ENCODE measurements around the gene TEFM.
"Not testable (repeated sequence)": the region's sequence is repeated elsewhere in the genome, so short reads cannot be mapped to it uniquely, and the experiment has no call there.

Gene TEFM

DNA sequence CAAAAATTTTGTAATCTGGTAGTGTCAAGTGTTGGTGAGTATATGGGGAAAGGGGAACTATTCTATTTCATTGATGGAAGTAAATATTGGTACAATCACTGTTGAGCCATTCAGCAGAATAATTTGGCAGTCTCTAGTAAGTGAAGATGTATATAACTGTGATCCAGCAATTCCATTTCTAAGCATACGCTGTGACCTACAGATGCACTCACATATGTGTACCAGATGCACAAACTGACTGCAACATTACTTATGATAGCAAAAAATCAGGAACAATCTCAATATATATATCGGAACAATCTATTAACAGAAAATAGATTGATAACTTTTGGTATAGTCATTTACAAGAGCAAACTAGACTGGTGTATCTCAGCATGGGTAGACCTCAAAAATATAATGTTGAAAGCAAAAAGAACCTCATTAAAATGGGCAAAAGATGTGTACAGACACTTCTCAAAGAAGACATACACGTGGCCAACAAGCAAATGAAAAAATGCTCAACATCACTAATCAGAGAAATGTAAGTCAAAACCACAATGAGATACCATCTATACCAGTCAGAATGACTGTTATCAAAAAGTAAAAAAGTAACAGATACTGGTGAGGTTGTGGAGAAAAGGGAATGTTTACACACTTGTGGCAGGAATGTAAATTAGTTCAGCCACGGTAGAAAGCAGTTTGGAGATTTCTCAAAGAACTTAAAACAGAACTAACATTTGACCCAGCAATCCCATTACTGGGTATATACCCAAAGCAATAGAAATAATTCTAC is 36.5 kb upstream of the TEFM start:
- TF ChIP-seq, protein P1, sequence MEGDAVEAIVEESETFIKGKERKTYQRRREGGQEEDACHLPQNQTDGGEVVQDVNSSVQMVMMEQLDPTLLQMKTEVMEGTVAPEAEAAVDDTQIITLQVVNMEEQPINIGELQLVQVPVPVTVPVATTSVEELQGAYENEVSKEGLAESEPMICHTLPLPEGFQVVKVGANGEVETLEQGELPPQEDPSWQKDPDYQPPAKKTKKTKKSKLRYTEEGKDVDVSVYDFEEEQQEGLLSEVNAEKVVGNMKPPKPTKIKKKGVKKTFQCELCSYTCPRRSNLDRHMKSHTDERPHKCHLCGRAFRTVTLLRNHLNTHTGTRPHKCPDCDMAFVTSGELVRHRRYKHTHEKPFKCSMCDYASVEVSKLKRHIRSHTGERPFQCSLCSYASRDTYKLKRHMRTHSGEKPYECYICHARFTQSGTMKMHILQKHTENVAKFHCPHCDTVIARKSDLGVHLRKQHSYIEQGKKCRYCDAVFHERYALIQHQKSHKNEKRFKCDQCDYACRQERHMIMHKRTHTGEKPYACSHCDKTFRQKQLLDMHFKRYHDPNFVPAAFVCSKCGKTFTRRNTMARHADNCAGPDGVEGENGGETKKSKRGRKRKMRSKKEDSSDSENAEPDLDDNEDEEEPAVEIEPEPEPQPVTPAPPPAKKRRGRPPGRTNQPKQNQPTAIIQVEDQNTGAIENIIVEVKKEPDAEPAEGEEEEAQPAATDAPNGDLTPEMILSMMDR (IDR thresholded peaks at IDR 0.05; ENCODE audit: low read length, missing control alignments), result no peak
- no peak overlapping the region for H3K4me3 ChIP-seq (replicated peaks; ENCODE audit: low read depth, low read length)
- no peak for DNase-seq (ENCODE audit: low read depth)

DNA sequence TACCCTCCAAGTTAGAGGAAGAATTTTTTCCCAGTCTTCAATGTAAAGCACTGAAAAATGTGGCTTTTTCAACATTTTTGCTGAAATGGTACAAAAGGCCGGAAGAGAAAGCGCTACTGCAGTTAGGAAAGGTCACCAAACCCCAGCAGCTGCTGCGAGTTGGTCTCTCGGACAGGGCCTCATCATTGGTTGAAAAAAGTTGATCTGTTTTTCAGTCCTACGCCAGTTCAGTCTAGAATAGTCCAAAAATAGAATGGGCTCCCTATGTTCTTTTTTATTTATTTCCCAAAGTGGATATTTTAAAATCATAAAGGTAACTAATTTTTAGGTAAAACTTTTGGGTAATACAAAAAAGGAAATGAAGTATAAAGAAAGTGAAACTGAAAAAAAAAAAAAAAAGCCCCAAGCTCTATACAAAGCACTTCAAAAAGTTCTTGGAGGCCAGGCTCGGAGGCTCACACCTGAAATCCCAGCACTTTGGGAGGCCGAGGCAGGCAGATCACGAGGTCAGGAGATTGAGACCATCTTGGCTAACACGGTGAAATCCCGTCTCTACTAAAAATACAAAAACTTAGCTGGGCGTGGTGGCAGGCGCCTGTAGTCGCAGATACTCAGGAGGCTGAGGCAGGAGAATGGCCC is 33.1 kb upstream of the TEFM start:
- TF ChIP-seq, protein P1 (IDR thresholded peaks at IDR 0.05; ENCODE audit: low read length, missing control alignments), result no peak
- no peak for DNase-seq (ENCODE audit: low read depth)
- no peak overlapping the region for H3K4me3 ChIP-seq (replicated peaks; ENCODE audit: low read depth, low read length)

DNA sequence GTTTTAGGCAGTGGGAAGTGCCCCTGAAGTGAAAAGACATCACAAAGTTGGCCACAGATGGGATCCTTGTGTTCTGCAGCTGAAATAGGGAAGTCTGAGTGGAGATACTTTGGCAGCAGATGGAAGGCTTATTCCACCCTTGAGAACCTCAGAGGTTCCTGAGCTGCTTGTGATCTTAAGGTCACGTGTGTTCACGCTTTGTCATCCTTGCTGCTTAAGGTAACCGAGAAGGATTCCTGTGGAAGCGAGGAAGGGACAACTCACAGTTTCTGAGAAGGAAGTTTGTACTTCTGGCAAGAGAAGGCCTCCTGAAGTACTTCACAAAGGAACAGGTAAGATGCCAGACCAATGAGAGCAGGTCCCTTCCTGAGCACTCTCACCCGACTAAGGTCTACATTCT is 27.9 kb upstream of the TEFM start:
- no peak overlapping the region for H3K4me3 ChIP-seq (replicated peaks; ENCODE audit: low read depth, low read length)
- DNase-seq (ENCODE audit: low read depth), result no peak
- TF ChIP-seq, protein P1 (IDR thresholded peaks at IDR 0.05; ENCODE audit: low read length, missing control alignments), result no peak

DNA sequence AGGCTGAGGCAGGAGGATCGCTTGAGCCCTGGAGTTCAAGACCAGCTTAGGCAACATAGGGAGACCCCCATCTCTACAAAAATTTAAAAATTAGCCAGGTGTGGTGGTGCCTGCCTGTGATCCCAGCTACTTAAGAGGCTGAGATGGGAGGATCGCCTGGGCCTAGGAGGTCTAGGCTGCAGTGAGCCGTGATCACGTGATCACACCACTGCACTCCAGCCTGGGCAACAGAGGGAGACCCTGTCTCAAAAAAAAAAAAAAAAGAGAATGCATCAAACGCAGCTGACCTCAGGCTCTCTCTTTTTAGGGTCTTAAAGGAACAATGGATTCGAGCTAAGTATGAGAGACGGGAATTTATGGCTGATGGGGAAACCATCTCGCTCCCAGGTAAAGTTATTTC is 25.5 kb upstream of the TEFM start:
- DNase-seq (ENCODE audit: low read depth); H3K4me3 ChIP-seq (replicated peaks; ENCODE audit: low read depth, low read length): not testable (repeated sequence)

DNA sequence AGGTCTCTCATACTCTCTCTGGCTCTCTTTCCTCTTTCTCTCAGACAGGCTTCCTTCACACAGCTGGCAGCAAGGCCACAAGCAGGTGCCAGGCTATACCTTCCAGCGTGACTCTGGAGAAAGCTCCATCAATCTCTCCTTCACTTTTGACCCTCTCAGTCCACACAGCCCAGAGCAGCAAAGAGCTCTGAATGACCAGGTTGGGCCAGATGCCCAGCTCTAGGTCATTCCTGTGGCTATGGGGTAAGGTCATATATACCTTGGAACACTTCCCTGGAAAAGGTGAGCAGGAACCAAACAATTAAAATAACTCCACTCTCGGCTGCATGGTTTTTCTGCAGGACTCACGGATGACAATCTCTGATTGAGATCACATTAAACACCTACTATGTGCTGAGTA is 24.5 kb upstream of the TEFM start:
- no peak for DNase-seq (ENCODE audit: low read depth)
- TF ChIP-seq, protein P1 (IDR thresholded peaks at IDR 0.05; ENCODE audit: low read length, missing control alignments), result no peak
- no peak overlapping the region for H3K4me3 ChIP-seq (replicated peaks; ENCODE audit: low read depth, low read length)

DNA sequence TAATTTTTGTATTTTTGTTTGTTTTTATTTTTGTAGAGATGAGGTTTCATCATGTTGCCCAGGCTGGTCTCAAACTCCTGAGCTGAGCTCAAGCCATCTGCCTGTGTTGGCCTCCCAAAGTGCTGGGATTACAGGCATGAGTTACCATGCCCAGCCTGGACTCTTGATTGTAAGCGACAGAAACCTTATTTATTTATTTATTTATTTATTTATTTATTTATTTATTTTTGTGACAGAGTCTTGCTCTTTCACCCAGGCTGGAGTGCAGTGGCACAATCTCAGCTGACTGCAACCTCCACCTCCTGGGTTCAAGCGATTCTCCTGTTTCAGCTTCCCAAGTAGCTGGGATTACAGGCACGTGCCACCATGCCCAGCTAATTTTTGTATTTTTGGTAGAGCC is 23.8 kb upstream of the TEFM start:
- not testable (repeated sequence) for H3K4me3 ChIP-seq (replicated peaks; ENCODE audit: low read depth, low read length); DNase-seq (ENCODE audit: low read depth)

DNA sequence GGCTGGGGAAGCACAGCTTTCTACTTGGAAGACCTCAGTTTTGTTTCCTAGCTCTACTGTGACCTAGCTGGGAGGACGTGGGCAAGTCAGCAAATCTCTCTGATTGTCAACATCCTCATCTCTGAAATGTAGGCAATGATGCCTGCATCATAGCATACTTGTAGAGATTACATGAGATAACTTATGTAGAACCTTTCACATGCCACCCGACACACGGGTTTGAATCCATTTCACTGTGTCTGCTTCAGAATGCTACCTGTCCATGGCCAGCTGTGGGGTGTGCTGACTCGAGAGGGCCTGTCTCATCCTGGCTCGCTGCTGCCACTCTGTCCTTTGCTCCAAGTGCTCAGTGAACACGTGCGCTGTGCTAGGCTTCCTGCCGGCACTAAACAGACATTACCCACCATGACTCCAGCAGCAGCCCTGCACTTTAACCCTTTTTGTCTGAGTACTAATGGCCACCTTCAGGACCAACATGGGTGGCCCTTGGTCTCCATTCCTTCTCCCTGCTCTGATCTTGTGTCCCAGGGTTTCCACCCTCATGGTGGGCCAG is 23.1 kb upstream of the TEFM start:
- no peak for DNase-seq (ENCODE audit: low read depth)
- TF ChIP-seq, protein P1 (IDR thresholded peaks at IDR 0.05; ENCODE audit: low read length, missing control alignments), result no peak
- H3K4me3 ChIP-seq (replicated peaks; ENCODE audit: low read depth, low read length), result no peak overlapping the region

DNA sequence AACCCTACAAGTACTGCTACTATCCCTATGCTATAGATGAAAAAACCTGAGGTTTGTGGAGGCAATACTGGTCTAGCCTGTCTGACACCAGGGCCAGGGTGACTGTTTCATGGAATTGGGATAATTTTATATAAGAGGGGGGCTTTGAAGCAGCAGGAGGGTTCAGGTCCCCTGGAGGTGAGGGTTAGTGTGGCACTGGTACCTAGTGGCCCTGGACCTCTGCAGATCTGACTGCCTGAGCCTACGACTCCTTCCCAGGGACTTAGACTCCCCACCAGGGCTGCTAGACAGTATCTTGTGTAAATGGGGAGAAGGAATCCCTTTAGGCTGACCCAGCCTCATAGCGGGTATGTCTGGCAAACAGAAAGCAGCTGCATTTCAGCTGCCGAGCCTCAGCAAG is 22.5 kb upstream of the TEFM start:
- DNase-seq (ENCODE audit: low read depth), result no peak
- TF ChIP-seq, protein P1 (IDR thresholded peaks at IDR 0.05; ENCODE audit: low read length, missing control alignments), result no peak

More for the DNA sequence above, 22.5 kb upstream of the TEFM start:
- H3K4me3 ChIP-seq (replicated peaks; ENCODE audit: low read depth, low read length), result no peak overlapping the region
